Neuronal stem cell (in vitro differentiated cells): Measurements from ENCODE around the gene ROS1.

Experiments used
- DNase-seq: peaks from one replicate; pipeline ENCODE4 v3.0.0-alpha.2; 2013; ENCODE audit warnings: low spot score
- H2AFZ ChIP-seq: one replicate; pipeline ENCODE4 v1.6.1; 2013; ENCODE audit warnings: mild to moderate bottlenecking, low read length, inconsistent platforms
- H2AK5ac ChIP-seq: 2 replicates; pipeline ENCODE4 v1.6.1; 2013; ENCODE audit warnings: low read depth, mild to moderate bottlenecking, inconsistent platforms, low read length, moderate library complexity, mixed read lengths
- H2BK120ac ChIP-seq: 2 replicates; pipeline ENCODE4 v1.6.1; 2013; ENCODE audit warnings: low read depth, mild to moderate bottlenecking, inconsistent platforms, low read length, moderate library complexity, mixed read lengths
- H2BK12ac ChIP-seq: one replicate; pipeline ENCODE4 v1.6.1; 2013; ENCODE audit warnings: low read length, inconsistent platforms
- H2BK15ac ChIP-seq: 2 replicates; pipeline ENCODE4 v1.6.1; 2013; ENCODE audit warnings: mild to moderate bottlenecking, low read length, inconsistent platforms, mixed read lengths
- H2BK5ac ChIP-seq: one replicate; pipeline ENCODE4 v1.6.1; 2013; ENCODE audit warnings: inconsistent platforms, mild to moderate bottlenecking, low read length, moderate library complexity
- H3K14ac ChIP-seq: one replicate; pipeline ENCODE4 v1.6.1; 2013; ENCODE audit warnings: low read length, inconsistent platforms
- H3K18ac ChIP-seq: 2 replicates; pipeline ENCODE4 v1.6.1; 2013; ENCODE audit warnings: low read length, inconsistent platforms
- H3K23ac ChIP-seq: 2 replicates; pipeline ENCODE4 v1.6.1; 2013; ENCODE audit warnings: low read depth, mild to moderate bottlenecking, mixed read lengths, low read length, inconsistent platforms; ENCODE audit not compliant: poor library complexity
- H3K27ac ChIP-seq: replicated peaks from 3 replicates; pipeline ENCODE4 v1.5.1; 2013; ENCODE audit warnings: low read length, inconsistent platforms
- H3K27me3 ChIP-seq, 3 experiments: 2 replicates each; pipeline ENCODE4 v1.6.1; 2013; ENCODE audit warnings: low read length in 3 of 3, mild to moderate bottlenecking in 2 of 3, inconsistent platforms in 1 of 3, low read depth in 1 of 3, mixed read lengths in 1 of 3, moderate library complexity in 1 of 3; ENCODE audit not compliant: control insufficient read depth in 3 of 3, insufficient read depth in 3 of 3
- H3K36me3 ChIP-seq, 2 donors: replicated peaks in 1 of 2; 2 replicates each; pipeline ENCODE4 v1.6.1; 2013; ENCODE audit warnings: low read length in 2 of 2; ENCODE audit not compliant: control insufficient read depth in 2 of 2, insufficient read depth in 2 of 2
- H3K4ac ChIP-seq: 2 replicates; pipeline ENCODE4 v1.6.1; 2013; ENCODE audit warnings: inconsistent platforms, mild to moderate bottlenecking, low read length, moderate library complexity
- H3K4me1 ChIP-seq, 2 donors: 1 replicate in 1 of 2; 2 replicates in 1 of 2; pipeline ENCODE4 v1.6.1; 2013; ENCODE audit warnings: low read length in 2 of 2, low read depth in 1 of 2; ENCODE audit not compliant: control insufficient read depth in 2 of 2, insufficient read depth in 1 of 2
- H3K4me2 ChIP-seq: one replicate; pipeline ENCODE4 v1.6.1; 2013; ENCODE audit warnings: mild to moderate bottlenecking, low read length, inconsistent platforms; ENCODE audit not compliant: insufficient read depth, poor library complexity, severe bottlenecking
- H3K4me3 ChIP-seq, 2 donors: 2 replicates each; pipeline ENCODE4 v1.5.1; 2013; ENCODE audit warnings: low read length in 2 of 2, mild to moderate bottlenecking in 2 of 2, inconsistent platforms in 1 of 2, moderate library complexity in 1 of 2
- H3K79me1 ChIP-seq: one replicate; pipeline ENCODE4 v1.6.1; 2013; ENCODE audit warnings: low read depth, mild to moderate bottlenecking, inconsistent platforms, low read length, moderate library complexity
- H3K9ac ChIP-seq: one replicate; pipeline ENCODE4 v1.6.1; 2013; ENCODE audit warnings: mild to moderate bottlenecking, low read depth, low read length, inconsistent platforms; ENCODE audit not compliant: poor library complexity
- H3K9me3 ChIP-seq, 2 donors: replicated peaks in 1 of 2; 2 replicates each; pipeline versions ENCODE3 to v1.6.1; 2013; ENCODE audit warnings: low read length in 2 of 2, mild to moderate bottlenecking in 2 of 2, inconsistent platforms in 1 of 2, low read depth in 1 of 2, mixed read lengths in 1 of 2, moderate library complexity in 1 of 2; ENCODE audit not compliant: control insufficient read depth in 2 of 2, insufficient read depth in 1 of 2
- H4K8ac ChIP-seq: one replicate; pipeline ENCODE4 v1.6.1; 2013; ENCODE audit warnings: low read depth, mild to moderate bottlenecking, inconsistent platforms, low read length, moderate library complexity
- H4K91ac ChIP-seq: one replicate; pipeline ENCODE4 v1.6.1; 2013; ENCODE audit warnings: low read length, low read depth, mild to moderate bottlenecking, inconsistent platforms; ENCODE audit not compliant: poor library complexity
- WGBS, 2 donors: extraction: QIAGEN DNeasy Blood & Tissue Kit; methylation state at CpG; one replicate each; pipeline ENCODE4 v1.1.7; 2013; ENCODE audit warnings: missing lambda C conversion rate in 2 of 2, mixed read lengths in 1 of 2; ENCODE audit not compliant: insufficient read length in 2 of 2, insufficient replicate concordance in 1 of 2; ENCODE audit errors: extremely low coverage in 2 of 2; 5-methylcytosine and 5-hydroxymethylcytosine counted together

Gene ROS1

GRCh38 chr6:117326396-117326795, 99.3 kb downstream of the ROS1 start:
- H4K91ac ChIP-seq: no peak overlapping the region
- H3K4me1 ChIP-seq: no peaks in the 10 kb centered on the region
- H2BK15ac ChIP-seq: no peak overlapping the region
- H4K8ac ChIP-seq: no peak overlapping the region
- no peak overlapping the region for H3K4me2 ChIP-seq
- no peaks in the 10 kb centered on the region for H3K36me3 ChIP-seq
- H2BK5ac ChIP-seq: no peak overlapping the region
- no peaks in the 10 kb centered on the region for H3K9me3 ChIP-seq
- no peaks in the 10 kb centered on the region for H3K27me3 ChIP-seq
- H3K18ac ChIP-seq: no peak overlapping the region
- no peak overlapping the region for H3K9ac ChIP-seq
- H3K4ac ChIP-seq: no peak overlapping the region
- H3K23ac ChIP-seq: no peak overlapping the region
- no peak for DNase-seq
- H3K79me1 ChIP-seq: no peaks in the 10 kb centered on the region
- H3K14ac ChIP-seq: no peak overlapping the region
- no CpG with 5 or more reads among the region's 1 CpG for WGBS, 2 donors
- H2AFZ ChIP-seq: no peak overlapping the region
- H3K4me3 ChIP-seq: no peak overlapping the region
- no peak overlapping the region for H2AK5ac ChIP-seq
- no peak overlapping the region for H2BK12ac ChIP-seq
- no peak overlapping the region for H2BK120ac ChIP-seq
- H3K27ac ChIP-seq: no peak overlapping the region

GRCh38 chr6:117317261-117317660, 108.5 kb downstream of the ROS1 start:
- no peak overlapping the region for H2BK12ac ChIP-seq
- H2AFZ ChIP-seq: no peak overlapping the region
- H3K27ac ChIP-seq: no peak overlapping the region
- DNase-seq: no peak
- no peaks in the 10 kb centered on the region for H3K9me3 ChIP-seq
- no peak overlapping the region for H3K4me2 ChIP-seq
- no peaks in the 10 kb centered on the region for H3K79me1 ChIP-seq
- no peaks in the 10 kb centered on the region for H3K27me3 ChIP-seq
- H4K8ac ChIP-seq: no peak overlapping the region
- WGBS, 2 donors: no CpG with 5 or more reads among the region's 4 CpGs
- H3K18ac ChIP-seq: no peak overlapping the region
- no peak overlapping the region for H2BK5ac ChIP-seq
- H3K14ac ChIP-seq: no peak overlapping the region
- no peak overlapping the region for H3K9ac ChIP-seq
- H3K4me1 ChIP-seq: peaks cover 0 to 1% of the 10 kb centered on the region in 2 donors
- no peak overlapping the region for H4K91ac ChIP-seq
- no peak overlapping the region for H2BK120ac ChIP-seq
- H2AK5ac ChIP-seq: no peak overlapping the region
- H2BK15ac ChIP-seq: no peak overlapping the region
- H3K23ac ChIP-seq: no peak overlapping the region
- no peak overlapping the region for H3K4me3 ChIP-seq
- H3K4ac ChIP-seq: no peak overlapping the region
- no peaks in the 10 kb centered on the region for H3K36me3 ChIP-seq

- Histone ChIP-seq H3K27me3 (no peaks in the 10 kb centered on the region), H3K36me3 (no peaks in the 10 kb centered on the region), H3K18ac (no peak overlapping the region), H3K23ac (no peak overlapping the region), H3K14ac (no peak overlapping the region), H3K79me1 (no peaks in the 10 kb centered on the region), H2AFZ (no peak overlapping the region), H3K27ac (no peak overlapping the region), H4K91ac (no peak overlapping the region), H3K9ac (no peak overlapping the region), H3K4me3 (no peak overlapping the region), H4K8ac (no peak overlapping the region), H3K4me1 (peaks cover 0 to 1% of the 10 kb centered on the region in 2 donors), H2AK5ac (no peak overlapping the region), H2BK5ac (no peak overlapping the region), H3K4me2 (no peak overlapping the region), H3K4ac (no peak overlapping the region), H3K9me3 (no peaks in the 10 kb centered on the region), H2BK12ac (no peak overlapping the region), H2BK15ac (no peak overlapping the region), H2BK120ac (no peak overlapping the region)
- no CpG with 5 or more reads among the region's 1 CpG for WGBS, 2 donors
- DNase-seq: no peak
Measured at GRCh38 chr6:117311726-117312125, 114.0 kb downstream of the ROS1 start.

- no peak overlapping the region for H2AK5ac ChIP-seq
- no peaks in the 10 kb centered on the region for H3K9me3 ChIP-seq
- no peak overlapping the region for H3K9ac ChIP-seq
- H3K18ac ChIP-seq: no peak overlapping the region
- H3K4me3 ChIP-seq: no peak overlapping the region
- no peak overlapping the region for H3K23ac ChIP-seq
- no peaks in the 10 kb centered on the region for H3K27me3 ChIP-seq
- no peak overlapping the region for H2BK5ac ChIP-seq
- no CpG with 5 or more reads among the region's 3 CpGs for WGBS, 2 donors
- no peak overlapping the region for H2BK120ac ChIP-seq
- H4K8ac ChIP-seq: no peak overlapping the region
- no peak overlapping the region for H3K27ac ChIP-seq
- H3K4me2 ChIP-seq: no peak overlapping the region
- DNase-seq: no peak
- no peaks in the 10 kb centered on the region for H3K36me3 ChIP-seq
- no peak overlapping the region for H4K91ac ChIP-seq
- H2BK12ac ChIP-seq: no peak overlapping the region
- H2AFZ ChIP-seq: no peak overlapping the region
- H3K14ac ChIP-seq: no peak overlapping the region
- H3K4me1 ChIP-seq: peaks cover 0 to 1% of the 10 kb centered on the region in 2 donors
- H2BK15ac ChIP-seq: no peak overlapping the region
- H3K79me1 ChIP-seq: no peaks in the 10 kb centered on the region
- H3K4ac ChIP-seq: no peak overlapping the region
Measured at GRCh38 chr6:117311310-117311709, 114.4 kb downstream of the ROS1 start.
